Jurkat, Clone E6-1 (cell line): Measurements from ENCODE around the gene TBX22. TPM values are rescaled to one million over a fixed set of nuclear protein-coding genes. Genes with fewer than 3 reads are reported as not detected.
"Not testable (repeated sequence)": the region's sequence is repeated elsewhere in the genome, so short reads cannot be mapped to it uniquely, and the experiment has no call there.

Experiments
- DNase-seq: peaks from one replicate; pipeline ENCODE4 v3.0.0-alpha.2; 2011; ENCODE audit warnings: low read depth, low spot score
- H3K4me3 ChIP-seq: 2 replicates; pipeline ENCODE4 v1.5.1; 2011; ENCODE audit warnings: mild to moderate bottlenecking, low read length, control low read depth, moderate library complexity
- polyA plus RNA-seq: library from polyadenylated mRNA; unstranded; fragments of >200 nt; gene quantifications from one replicate; pipeline ENCODE4 v1.2.1, GENCODE V29; 2012; ENCODE audit warnings: missing spikeins; ENCODE audit not compliant: insufficient read length, insufficient read depth

Gene TBX22
- polyA plus RNA-seq = not detected

- H3K4me3 ChIP-seq = no peak within 1 kb of the TSS
- no peak for DNase-seq
These were observed at the start of gene TBX22 for GRCh38 chrX:80014141-80014940. TBX22 (plus strand) TSS chrX:80014753; CDS start chrX:80022270, 7,517 bp downstream.

GRCh38 chrX:79975605-79976004, 38.9 kb upstream of the TBX22 start:
- no peak for DNase-seq

GRCh38 chrX:80004458-80004857, 10.1 kb upstream of the TBX22 start:
- no peak overlapping the region for H3K4me3 ChIP-seq
- no peak for DNase-seq

More at GRCh38 chrX:79975605-79976004, 38.9 kb upstream of the TBX22 start:
- no peak overlapping the region for H3K4me3 ChIP-seq

GRCh38 chrX:80011522-80011921, 3.0 kb upstream of the TBX22 start:
- no peak for DNase-seq
- H3K4me3 ChIP-seq = no peak overlapping the region

- DNase-seq = no peak
- no peak overlapping the region for H3K4me3 ChIP-seq
These were observed 1.6 kb downstream of the TBX22 start for GRCh38 chrX:80016182-80016581.

- no peak for DNase-seq
These were observed 7.1 kb downstream of the TBX22 start for GRCh38 chrX:80021621-80022020.

GRCh38 chrX:80022363-80023031, 7.9 kb downstream of the TBX22 start:
- no peak for DNase-seq
- no peak overlapping the region for H3K4me3 ChIP-seq

More at GRCh38 chrX:80021621-80022020, 7.1 kb downstream of the TBX22 start:
- no peak overlapping the region for H3K4me3 ChIP-seq

GRCh38 chrX:80026116-80026515, 11.6 kb downstream of the TBX22 start:
- no peak for DNase-seq
- H3K4me3 ChIP-seq = no peak overlapping the region

GRCh38 chrX:80066156-80066555, 51.6 kb downstream of the TBX22 start:
- not testable (repeated sequence) for H3K4me3 ChIP-seq, DNase-seq

GRCh38 chrX:80075625-80076024, 61.1 kb downstream of the TBX22 start:
- not testable (repeated sequence) for DNase-seq, H3K4me3 ChIP-seq
